ENCODE results near the gene CBX1.

- TF ChIP-seq CTCF (IDR thresholded peaks at IDR 0.05; ENCODE audit: insufficient read depth, low read depth, low read length) (no peak), EZH2 (IDR thresholded peaks at IDR 0.05; ENCODE audit: insufficient read depth, low read length) (no peak)
Observed at GRCh38 chr17:48066192-48066591, 35.1 kb downstream of the CBX1 start.
